HG03460 (cell line): ENCODE measurements around the gene GAREM1.
"Not testable (repeated sequence)": the region's sequence is repeated elsewhere in the genome, so short reads cannot be mapped to it uniquely, and the experiment has no call there.

Source experiments
- ATAC-seq: cut with Tn5 transposase; IDR thresholded peaks from one replicate; pipeline ENCODE4 v1.9.1; 2021; ENCODE audit not compliant: unreplicated experiment

The GAREM1 gene

GRCh38 chr18:32264401-32264800, 206.3 kb downstream of the GAREM1 start:
- no peak for ATAC-seq

- no peak for ATAC-seq
Measured at GRCh38 chr18:32262092-32262491, 208.6 kb downstream of the GAREM1 start.

GRCh38 chr18:32261003-32261402, 209.7 kb downstream of the GAREM1 start:
- no peak for ATAC-seq

- ATAC-seq, result no peak
Measured at GRCh38 chr18:32259553-32259952, 211.1 kb downstream of the GAREM1 start.

GRCh38 chr18:32258558-32259204, 212.0 kb downstream of the GAREM1 start:
- no peak for ATAC-seq

- no peak for ATAC-seq
Measured at GRCh38 chr18:32258148-32258547, 212.5 kb downstream of the GAREM1 start.

GRCh38 chr18:32257084-32257785, 213.4 kb downstream of the GAREM1 start:
- ATAC-seq, result no peak

- ATAC-seq, result no peak
Measured at GRCh38 chr18:32255570-32255969, 215.1 kb downstream of the GAREM1 start.

GRCh38 chr18:32252141-32252860, 218.4 kb downstream of the GAREM1 start:
- no peak for ATAC-seq

- no peak for ATAC-seq
Measured at GRCh38 chr18:32251466-32251865, 219.2 kb downstream of the GAREM1 start.

- no peak for ATAC-seq
Measured at GRCh38 chr18:32249147-32249929, 221.3 kb downstream of the GAREM1 start.

- ATAC-seq, result no peak
Measured at GRCh38 chr18:32244881-32245280, 225.8 kb downstream of the GAREM1 start.

GRCh38 chr18:32243358-32243757, 227.3 kb downstream of the GAREM1 start:
- no peak for ATAC-seq

GRCh38 chr18:32242395-32242794, 228.3 kb downstream of the GAREM1 start:
- ATAC-seq, result no peak

GRCh38 chr18:32238635-32239268, 231.9 kb downstream of the GAREM1 start:
- no peak for ATAC-seq

GRCh38 chr18:32237049-32237448, 233.6 kb downstream of the GAREM1 start:
- no peak for ATAC-seq

- ATAC-seq, result not testable (repeated sequence)
Measured at GRCh38 chr18:32233348-32233747, 237.3 kb downstream of the GAREM1 start.

- no peak for ATAC-seq
Measured at GRCh38 chr18:32219431-32220018, 251.2 kb downstream of the GAREM1 start.

- no peak for ATAC-seq
Measured at GRCh38 chr18:32216390-32216789, 254.3 kb downstream of the GAREM1 start.

GRCh38 chr18:32213693-32214092, 257.0 kb downstream of the GAREM1 start:
- ATAC-seq, result no peak
